ENCODE results near the gene TLR10. TPM values are rescaled to one million over a fixed set of nuclear protein-coding genes. Genes with fewer than 3 reads are reported as not detected.

TLR10 gene
- total and polyA plus RNA-seq, 2 experiments from 2014 or later = 0.14 TPM; not detected in 1

DNA sequence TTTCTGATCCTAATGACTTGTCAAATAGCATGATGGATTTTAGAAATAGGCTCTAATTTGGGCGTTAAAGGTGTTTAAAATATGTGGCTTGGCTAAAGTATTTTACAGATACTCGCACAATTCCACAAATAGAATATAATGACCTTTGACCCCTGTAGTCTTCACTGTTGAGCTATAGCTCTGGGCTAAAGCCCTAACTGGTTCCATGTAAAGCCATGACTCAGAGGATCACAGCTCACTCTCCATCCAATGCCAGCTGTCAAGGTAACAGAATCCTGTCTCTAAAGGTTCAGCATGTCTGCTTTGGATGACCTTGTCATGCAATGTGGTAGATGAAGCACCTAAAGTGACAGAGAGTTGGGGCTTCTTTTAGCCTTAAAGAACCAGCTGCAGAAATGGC lies 42.5 kb downstream of the TLR10 start:
- Histone ChIP-seq H2AFZ (no peak overlapping the region), H3K36me3 (ENCODE audit: insufficient read depth) (no peaks in the 10 kb centered on the region), H3K4me3 (no peak overlapping the region), H3K4me1 (ENCODE audit: insufficient read depth) (no peaks in the 10 kb centered on the region), H3F3A (replicated peaks; ENCODE audit: low read depth) (no peaks in the 10 kb centered on the region), H3K79me2 (replicated peaks; ENCODE audit: insufficient read depth) (no peaks in the 10 kb centered on the region), H3K9me2 (ENCODE audit: insufficient read depth) (no peaks in the 10 kb centered on the region; the same call in 1 of the 2 replicates), H3K4me2 (no peak overlapping the region), H3K27ac (ENCODE audit: low read depth) (no peak overlapping the region), H4K20me1 (replicated peaks; ENCODE audit: insufficient read depth) (no peaks in the 10 kb centered on the region), H3K27me3 (ENCODE audit: insufficient read depth) (no peaks in the 10 kb centered on the region)
- no peak for ATAC-seq
- H3K4me1 Mint-ChIP-seq = no peaks in the 10 kb centered on the region
- DNase-seq (ENCODE audit: low spot score) = no peak
- TF ChIP-seq ZNF114 (CRISPR knock-in tag; IDR thresholded peaks at IDR 0.05) = no peak
- TF ChIP-seq, protein P1, sequence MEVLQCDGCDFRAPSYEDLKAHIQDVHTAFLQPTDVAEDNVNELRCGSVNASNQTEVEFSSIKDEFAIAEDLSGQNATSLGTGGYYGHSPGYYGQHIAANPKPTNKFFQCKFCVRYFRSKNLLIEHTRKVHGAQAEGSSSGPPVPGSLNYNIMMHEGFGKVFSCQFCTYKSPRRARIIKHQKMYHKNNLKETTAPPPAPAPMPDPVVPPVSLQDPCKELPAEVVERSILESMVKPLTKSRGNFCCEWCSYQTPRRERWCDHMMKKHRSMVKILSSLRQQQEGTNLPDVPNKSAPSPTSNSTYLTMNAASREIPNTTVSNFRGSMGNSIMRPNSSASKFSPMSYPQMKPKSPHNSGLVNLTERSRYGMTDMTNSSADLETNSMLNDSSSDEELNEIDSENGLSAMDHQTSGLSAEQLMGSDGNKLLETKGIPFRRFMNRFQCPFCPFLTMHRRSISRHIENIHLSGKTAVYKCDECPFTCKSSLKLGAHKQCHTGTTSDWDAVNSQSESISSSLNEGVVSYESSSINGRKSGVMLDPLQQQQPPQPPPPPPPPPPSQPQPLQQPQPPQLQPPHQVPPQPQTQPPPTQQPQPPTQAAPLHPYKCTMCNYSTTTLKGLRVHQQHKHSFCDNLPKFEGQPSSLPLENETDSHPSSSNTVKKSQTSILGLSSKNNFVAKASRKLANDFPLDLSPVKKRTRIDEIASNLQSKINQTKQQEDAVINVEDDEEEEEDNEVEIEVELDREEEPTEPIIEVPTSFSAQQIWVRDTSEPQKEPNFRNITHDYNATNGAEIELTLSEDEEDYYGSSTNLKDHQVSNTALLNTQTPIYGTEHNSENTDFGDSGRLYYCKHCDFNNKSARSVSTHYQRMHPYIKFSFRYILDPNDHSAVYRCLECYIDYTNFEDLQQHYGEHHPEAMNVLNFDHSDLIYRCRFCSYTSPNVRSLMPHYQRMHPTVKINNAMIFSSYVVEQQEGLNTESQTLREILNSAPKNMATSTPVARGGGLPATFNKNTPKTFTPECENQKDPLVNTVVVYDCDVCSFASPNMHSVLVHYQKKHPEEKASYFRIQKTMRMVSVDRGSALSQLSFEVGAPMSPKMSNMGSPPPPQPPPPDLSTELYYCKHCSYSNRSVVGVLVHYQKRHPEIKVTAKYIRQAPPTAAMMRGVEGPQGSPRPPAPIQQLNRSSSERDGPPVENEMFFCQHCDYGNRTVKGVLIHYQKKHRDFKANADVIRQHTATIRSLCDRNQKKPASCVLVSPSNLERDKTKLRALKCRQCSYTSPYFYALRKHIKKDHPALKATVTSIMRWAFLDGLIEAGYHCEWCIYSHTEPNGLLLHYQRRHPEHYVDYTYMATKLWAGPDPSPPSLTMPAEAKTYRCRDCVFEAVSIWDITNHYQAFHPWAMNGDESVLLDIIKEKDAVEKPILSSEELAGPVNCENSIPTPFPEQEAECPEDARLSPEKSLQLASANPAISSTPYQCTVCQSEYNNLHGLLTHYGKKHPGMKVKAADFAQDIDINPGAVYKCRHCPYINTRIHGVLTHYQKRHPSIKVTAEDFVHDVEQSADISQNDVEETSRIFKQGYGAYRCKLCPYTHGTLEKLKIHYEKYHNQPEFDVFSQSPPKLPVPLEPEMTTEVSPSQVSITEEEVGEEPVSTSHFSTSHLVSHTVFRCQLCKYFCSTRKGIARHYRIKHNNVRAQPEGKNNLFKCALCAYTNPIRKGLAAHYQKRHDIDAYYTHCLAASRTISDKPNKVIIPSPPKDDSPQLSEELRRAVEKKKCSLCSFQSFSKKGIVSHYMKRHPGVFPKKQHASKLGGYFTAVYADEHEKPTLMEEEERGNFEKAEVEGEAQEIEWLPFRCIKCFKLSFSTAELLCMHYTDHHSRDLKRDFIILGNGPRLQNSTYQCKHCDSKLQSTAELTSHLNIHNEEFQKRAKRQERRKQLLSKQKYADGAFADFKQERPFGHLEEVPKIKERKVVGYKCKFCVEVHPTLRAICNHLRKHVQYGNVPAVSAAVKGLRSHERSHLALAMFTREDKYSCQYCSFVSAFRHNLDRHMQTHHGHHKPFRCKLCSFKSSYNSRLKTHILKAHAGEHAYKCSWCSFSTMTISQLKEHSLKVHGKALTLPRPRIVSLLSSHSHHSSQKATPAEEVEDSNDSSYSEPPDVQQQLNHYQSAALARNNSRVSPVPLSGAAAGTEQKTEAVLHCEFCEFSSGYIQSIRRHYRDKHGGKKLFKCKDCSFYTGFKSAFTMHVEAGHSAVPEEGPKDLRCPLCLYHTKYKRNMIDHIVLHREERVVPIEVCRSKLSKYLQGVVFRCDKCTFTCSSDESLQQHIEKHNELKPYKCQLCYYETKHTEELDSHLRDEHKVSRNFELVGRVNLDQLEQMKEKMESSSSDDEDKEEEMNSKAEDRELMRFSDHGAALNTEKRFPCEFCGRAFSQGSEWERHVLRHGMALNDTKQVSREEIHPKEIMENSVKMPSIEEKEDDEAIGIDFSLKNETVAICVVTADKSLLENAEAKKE (CRISPR knock-in tag; IDR thresholded peaks at IDR 0.05) = no peak
- no peak for TF ChIP-seq EZH2phosphoT487 (IDR thresholded peaks at IDR 0.05; ENCODE audit: unreplicated experiment)
- TF ChIP-seq EZH2 (IDR thresholded peaks at IDR 0.05; ENCODE audit: low read depth, unreplicated experiment) = no peak
- TF ChIP-seq, protein P2, sequence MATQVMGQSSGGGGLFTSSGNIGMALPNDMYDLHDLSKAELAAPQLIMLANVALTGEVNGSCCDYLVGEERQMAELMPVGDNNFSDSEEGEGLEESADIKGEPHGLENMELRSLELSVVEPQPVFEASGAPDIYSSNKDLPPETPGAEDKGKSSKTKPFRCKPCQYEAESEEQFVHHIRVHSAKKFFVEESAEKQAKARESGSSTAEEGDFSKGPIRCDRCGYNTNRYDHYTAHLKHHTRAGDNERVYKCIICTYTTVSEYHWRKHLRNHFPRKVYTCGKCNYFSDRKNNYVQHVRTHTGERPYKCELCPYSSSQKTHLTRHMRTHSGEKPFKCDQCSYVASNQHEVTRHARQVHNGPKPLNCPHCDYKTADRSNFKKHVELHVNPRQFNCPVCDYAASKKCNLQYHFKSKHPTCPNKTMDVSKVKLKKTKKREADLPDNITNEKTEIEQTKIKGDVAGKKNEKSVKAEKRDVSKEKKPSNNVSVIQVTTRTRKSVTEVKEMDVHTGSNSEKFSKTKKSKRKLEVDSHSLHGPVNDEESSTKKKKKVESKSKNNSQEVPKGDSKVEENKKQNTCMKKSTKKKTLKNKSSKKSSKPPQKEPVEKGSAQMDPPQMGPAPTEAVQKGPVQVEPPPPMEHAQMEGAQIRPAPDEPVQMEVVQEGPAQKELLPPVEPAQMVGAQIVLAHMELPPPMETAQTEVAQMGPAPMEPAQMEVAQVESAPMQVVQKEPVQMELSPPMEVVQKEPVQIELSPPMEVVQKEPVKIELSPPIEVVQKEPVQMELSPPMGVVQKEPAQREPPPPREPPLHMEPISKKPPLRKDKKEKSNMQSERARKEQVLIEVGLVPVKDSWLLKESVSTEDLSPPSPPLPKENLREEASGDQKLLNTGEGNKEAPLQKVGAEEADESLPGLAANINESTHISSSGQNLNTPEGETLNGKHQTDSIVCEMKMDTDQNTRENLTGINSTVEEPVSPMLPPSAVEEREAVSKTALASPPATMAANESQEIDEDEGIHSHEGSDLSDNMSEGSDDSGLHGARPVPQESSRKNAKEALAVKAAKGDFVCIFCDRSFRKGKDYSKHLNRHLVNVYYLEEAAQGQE (IDR thresholded peaks at IDR 0.05; ENCODE audit: unreplicated experiment) = no peak
- H3K9me3 Mint-ChIP-seq = no peaks in the 10 kb centered on the region; the same call in 1 of the 3 replicates
- H3K27me3 Mint-ChIP-seq (ENCODE audit: insufficient read depth, low read depth, poor library complexity) = peaks cover 4% of the 10 kb centered on the region
- no peak overlapping the region for H3K27ac Mint-ChIP-seq
- H3K4me3 Mint-ChIP-seq = no peak overlapping the region
- H3K36me3 Mint-ChIP-seq (ENCODE audit: low read depth) = no peaks in the 10 kb centered on the region
